Vagina (tissue), 2 donors: Measurements from ENCODE around the gene MCF2L. TPM values are rescaled to one million over a fixed set of nuclear protein-coding genes. Genes with fewer than 3 reads are reported as not detected.
A peak's percentile ranks its signal among the peaks of the same experiment; 100 is the strongest.

Experiments
- DNase-seq, 2 donors: peaks; one replicate each; pipeline ENCODE4 v3.0.0-alpha.2; 2017; ENCODE audit errors: extremely low spot score in 2 of 2
- H3K27ac ChIP-seq: fragments of 200-600 bp; sonication (generic); one replicate; pipeline ENCODE4 v1.5.1; 2019
- H3K27me3 ChIP-seq: fragments of 200-600 bp; sonication (generic); one replicate; pipeline ENCODE4 v1.5.1; 2019
- H3K36me3 ChIP-seq, 2 donors: fragments of 200-600 bp; sonication (generic); one replicate each; pipeline ENCODE4 v1.5.1; 2017 to 2019
- H3K4me1 ChIP-seq: fragments of 200-600 bp; sonication (generic); one replicate; pipeline ENCODE4 v1.5.1; 2019
- H3K4me3 ChIP-seq, 2 donors: fragments of 200-600 bp; sonication (generic); 1 replicate in 1 of 2; 2 replicates in 1 of 2; pipeline ENCODE4 v1.5.1; 2016 to 2019
- H3K9me3 ChIP-seq: fragments of 200-600 bp; sonication (generic); one replicate; pipeline ENCODE4 v1.5.1; 2019
- CTCF ChIP-seq, 3 experiments: fragments of 450-650 bp in 2 of 3; fragments of 200-600 bp in 1 of 3; sonication (generic) in 1 of 3; IDR thresholded peaks; one replicate each; pipeline ENCODE4 v1.5.1; 2017 to 2019; ENCODE audit warnings: antibody characterized with exemption in 3 of 3, mild to moderate bottlenecking in 2 of 3, moderate library complexity in 2 of 3
- POLR2A ChIP-seq, 2 donors: fragments of 450-650 bp; IDR thresholded peaks; one replicate each; pipeline ENCODE4 v1.6.1; 2017; ENCODE audit warnings: antibody characterized with exemption in 2 of 2, mild to moderate bottlenecking in 2 of 2, moderate library complexity in 2 of 2
- POLR2AphosphoS5 ChIP-seq, 2 donors: sonication (generic); formaldehyde crosslinking; IDR thresholded peaks; one replicate each; pipeline ENCODE4 v1.9.0; 2017; ENCODE audit warnings: antibody characterized with exemption in 2 of 2, mild to moderate bottlenecking in 2 of 2, low read depth in 1 of 2; ENCODE audit not compliant: insufficient read depth in 1 of 2
- intact Hi-C: fragments of 100-400 bp; cut with DNase I; formaldehyde crosslinking; loops from one replicate; pipeline ENCODE4 v1.15.1; 2023
- total RNA-seq: library from RNA; depleted of rRNA; stranded (reverse); fragments of >200 nt; gene quantifications from one replicate; pipeline ENCODE4 v1.2.3, GENCODE V29; 2016

The MCF2L gene
- total RNA-seq, 1 donor from 2014 or later = 45.4 TPM

GRCh38 chr13:113031465-113031864 lies 62.5 kb downstream of the MCF2L start:
- no peak for TF ChIP-seq POLR2AphosphoS5 (IDR thresholded peaks at IDR 0.05; ENCODE audit: insufficient read depth in 1 of 2, low read depth in 1 of 2)
- TF ChIP-seq CTCF (IDR thresholded peaks at IDR 0.05) = no peak
- TF ChIP-seq POLR2A (IDR thresholded peaks at IDR 0.05) = no peak
- DNase-seq = no peak
- no peak overlapping the region for H3K4me3 ChIP-seq
- no peaks in the 10 kb centered on the region for H3K27me3 ChIP-seq
- no peak overlapping the region for H3K27ac ChIP-seq
- intact Hi-C loops = no loop called here
- H3K4me1 ChIP-seq = peaks cover 7% of the 10 kb centered on the region
- H3K9me3 ChIP-seq = no peaks in the 10 kb centered on the region
- H3K36me3 ChIP-seq = no peaks in the 10 kb centered on the region

- Histone ChIP-seq H3K4me1 (peaks cover 7% of the 10 kb centered on the region), H3K27me3 (no peaks in the 10 kb centered on the region), H3K9me3 (no peaks in the 10 kb centered on the region), H3K27ac (no peak overlapping the region), H3K4me3 (no peak overlapping the region), H3K36me3 (no peaks in the 10 kb centered on the region)
- intact Hi-C loops = no loop called here
- TF ChIP-seq CTCF (IDR thresholded peaks at IDR 0.05) = no peak
- no peak for TF ChIP-seq POLR2A (IDR thresholded peaks at IDR 0.05)
- TF ChIP-seq POLR2AphosphoS5 (IDR thresholded peaks at IDR 0.05; ENCODE audit: insufficient read depth in 1 of 2, low read depth in 1 of 2) = no peak
- DNase-seq = no peak
Observed at GRCh38 chr13:113032291-113032690, 63.3 kb downstream of the MCF2L start.

GRCh38 chr13:113033054-113033850 lies 64.2 kb downstream of the MCF2L start:
- Histone ChIP-seq H3K27me3 (no peaks in the 10 kb centered on the region), H3K9me3 (no peaks in the 10 kb centered on the region), H3K4me3 (no peak overlapping the region), H3K27ac (no peak overlapping the region), H3K36me3 (no peaks in the 10 kb centered on the region), H3K4me1 (peaks cover 7% of the 10 kb centered on the region)
- intact Hi-C loops = no loop called here
- TF ChIP-seq POLR2AphosphoS5 (IDR thresholded peaks at IDR 0.05; ENCODE audit: insufficient read depth in 1 of 2, low read depth in 1 of 2) = no peak
- TF ChIP-seq POLR2A (IDR thresholded peaks at IDR 0.05) = no peak
- TF ChIP-seq CTCF (IDR thresholded peaks at IDR 0.05) = no peak
- no peak for DNase-seq

GRCh38 chr13:113034451-113035212 lies 65.6 kb downstream of the MCF2L start:
- Histone ChIP-seq H3K36me3 (no peaks in the 10 kb centered on the region), H3K27ac (no peak overlapping the region), H3K9me3 (no peaks in the 10 kb centered on the region), H3K4me3 (no peak overlapping the region), H3K4me1 (peaks cover 7% of the 10 kb centered on the region), H3K27me3 (no peaks in the 10 kb centered on the region)
- no peak for DNase-seq
- intact Hi-C loops = no loop called here
- TF ChIP-seq CTCF (IDR thresholded peaks at IDR 0.05) (peak; percentile 59 to 65 (median 64)), POLR2AphosphoS5 (IDR thresholded peaks at IDR 0.05; ENCODE audit: insufficient read depth in 1 of 2, low read depth in 1 of 2) (peak in 1 of 2 donors; percentile 55), POLR2A (IDR thresholded peaks at IDR 0.05) (no peak)
